ENCODE data around the gene FADD. TPM values are rescaled to one million over a fixed set of nuclear protein-coding genes. Genes with fewer than 3 reads are reported as not detected.

Gene FADD
- total RNA-seq, 1 donor from 2014 or later, result 18.9 TPM

DNA sequence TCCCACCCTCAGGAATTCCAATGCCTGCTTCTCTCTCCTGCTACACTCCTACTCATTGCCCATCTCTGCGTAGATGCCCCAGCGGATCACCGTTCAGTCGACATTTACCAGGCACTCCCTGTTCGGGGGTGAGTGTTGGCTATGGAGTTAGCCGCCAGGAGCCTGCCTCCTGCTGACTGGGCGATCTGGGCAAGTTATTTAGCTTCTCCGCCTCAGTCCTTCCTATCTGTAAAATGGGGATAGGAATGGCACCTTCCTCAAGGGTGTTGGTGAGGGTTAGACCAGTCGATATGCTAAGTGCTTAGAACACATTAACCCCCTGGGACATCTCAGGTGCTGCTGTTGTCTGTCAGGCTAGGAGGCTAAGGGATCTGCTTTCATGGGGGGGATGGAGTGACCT, 30.9 kb downstream of the FADD start:
- Mint-ChIP-seq H3K9me3 (no peaks in the 10 kb centered on the region), H3K4me1 (peaks cover 9% of the 10 kb centered on the region), H3K36me3 (no peaks in the 10 kb centered on the region), H3K27ac (peak overlapping the region; percentile 30), H3K27me3 (ENCODE audit: insufficient read depth, low read depth) (peaks cover 8% of the 10 kb centered on the region), H3K4me3 (no peak overlapping the region)
- H3K9ac ChIP-seq, result no peak overlapping the region
- no peak for DNase-seq (ENCODE audit: low spot score)
- H3K4me2 ChIP-seq, result no peak overlapping the region
- no peaks in the 10 kb centered on the region for H3K36me3 ChIP-seq
- no peaks in the 10 kb centered on the region for H3K79me2 ChIP-seq (ENCODE audit: low read depth)
- H4K20me1 ChIP-seq (ENCODE audit: low read depth), result no peaks in the 10 kb centered on the region
- H3K27me3 ChIP-seq, result no peaks in the 10 kb centered on the region
- no peak for TF ChIP-seq EZH2phosphoT487 (IDR thresholded peaks at IDR 0.05)
- TF ChIP-seq, protein P1, sequence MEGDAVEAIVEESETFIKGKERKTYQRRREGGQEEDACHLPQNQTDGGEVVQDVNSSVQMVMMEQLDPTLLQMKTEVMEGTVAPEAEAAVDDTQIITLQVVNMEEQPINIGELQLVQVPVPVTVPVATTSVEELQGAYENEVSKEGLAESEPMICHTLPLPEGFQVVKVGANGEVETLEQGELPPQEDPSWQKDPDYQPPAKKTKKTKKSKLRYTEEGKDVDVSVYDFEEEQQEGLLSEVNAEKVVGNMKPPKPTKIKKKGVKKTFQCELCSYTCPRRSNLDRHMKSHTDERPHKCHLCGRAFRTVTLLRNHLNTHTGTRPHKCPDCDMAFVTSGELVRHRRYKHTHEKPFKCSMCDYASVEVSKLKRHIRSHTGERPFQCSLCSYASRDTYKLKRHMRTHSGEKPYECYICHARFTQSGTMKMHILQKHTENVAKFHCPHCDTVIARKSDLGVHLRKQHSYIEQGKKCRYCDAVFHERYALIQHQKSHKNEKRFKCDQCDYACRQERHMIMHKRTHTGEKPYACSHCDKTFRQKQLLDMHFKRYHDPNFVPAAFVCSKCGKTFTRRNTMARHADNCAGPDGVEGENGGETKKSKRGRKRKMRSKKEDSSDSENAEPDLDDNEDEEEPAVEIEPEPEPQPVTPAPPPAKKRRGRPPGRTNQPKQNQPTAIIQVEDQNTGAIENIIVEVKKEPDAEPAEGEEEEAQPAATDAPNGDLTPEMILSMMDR (IDR thresholded peaks at IDR 0.05), result no peak
- no peak for TF ChIP-seq EZH2 (IDR thresholded peaks at IDR 0.05)
- no peaks in the 10 kb centered on the region for H3K4me1 ChIP-seq
- no peaks in the 10 kb centered on the region for H3F3A ChIP-seq (ENCODE audit: low read depth)
- H3K4me3 ChIP-seq, result no peak overlapping the region
- H3K27ac ChIP-seq, result no peak overlapping the region
- no peak overlapping the region for H2AFZ ChIP-seq (replicated peaks)
- no peaks in the 10 kb centered on the region for H3K9me3 ChIP-seq (ENCODE audit: low read depth)

DNA sequence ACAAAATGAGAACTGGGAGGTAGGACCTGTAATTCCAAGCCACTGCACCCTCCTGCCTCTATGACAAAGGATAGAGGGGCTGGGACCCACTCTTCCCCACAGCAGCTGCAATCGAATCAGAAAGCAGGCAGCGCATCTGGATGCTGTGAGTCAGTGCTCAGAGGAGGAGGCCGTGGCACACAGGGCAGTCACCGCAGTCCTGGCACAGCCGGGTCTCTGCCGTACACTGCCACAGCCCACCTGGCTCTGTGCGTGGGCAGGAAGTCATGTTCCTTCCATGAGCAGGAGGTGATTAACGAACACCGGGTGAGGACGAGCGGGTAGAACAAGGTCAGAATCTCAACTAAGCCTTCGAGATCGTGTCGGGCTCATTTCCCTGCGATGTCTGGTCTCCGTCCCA, 37.2 kb downstream of the FADD start:
- DNase-seq (ENCODE audit: low spot score), result no peak
- Histone ChIP-seq H3K9me3 (ENCODE audit: low read depth) (no peaks in the 10 kb centered on the region), H3F3A (ENCODE audit: low read depth) (no peaks in the 10 kb centered on the region), H3K36me3 (no peaks in the 10 kb centered on the region), H3K9ac (no peak overlapping the region), H2AFZ (replicated peaks) (no peak overlapping the region), H3K27me3 (no peaks in the 10 kb centered on the region), H3K4me3 (no peak overlapping the region), H4K20me1 (ENCODE audit: low read depth) (no peaks in the 10 kb centered on the region), H3K27ac (no peak overlapping the region), H3K4me1 (no peaks in the 10 kb centered on the region), H3K79me2 (ENCODE audit: low read depth) (no peaks in the 10 kb centered on the region), H3K4me2 (no peak overlapping the region)
- H3K4me3 Mint-ChIP-seq, result no peak overlapping the region
- no peak for TF ChIP-seq EZH2phosphoT487 (IDR thresholded peaks at IDR 0.05)
- TF ChIP-seq EZH2 (IDR thresholded peaks at IDR 0.05), result no peak
- TF ChIP-seq, protein P1 (IDR thresholded peaks at IDR 0.05), result no peak
- H3K36me3 Mint-ChIP-seq, result no peaks in the 10 kb centered on the region
- peaks cover 6% of the 10 kb centered on the region for H3K27me3 Mint-ChIP-seq (ENCODE audit: insufficient read depth, low read depth)
- no peaks in the 10 kb centered on the region for H3K9me3 Mint-ChIP-seq
- no peak overlapping the region for H3K27ac Mint-ChIP-seq
- H3K4me1 Mint-ChIP-seq, result peaks cover 1% of the 10 kb centered on the region

DNA sequence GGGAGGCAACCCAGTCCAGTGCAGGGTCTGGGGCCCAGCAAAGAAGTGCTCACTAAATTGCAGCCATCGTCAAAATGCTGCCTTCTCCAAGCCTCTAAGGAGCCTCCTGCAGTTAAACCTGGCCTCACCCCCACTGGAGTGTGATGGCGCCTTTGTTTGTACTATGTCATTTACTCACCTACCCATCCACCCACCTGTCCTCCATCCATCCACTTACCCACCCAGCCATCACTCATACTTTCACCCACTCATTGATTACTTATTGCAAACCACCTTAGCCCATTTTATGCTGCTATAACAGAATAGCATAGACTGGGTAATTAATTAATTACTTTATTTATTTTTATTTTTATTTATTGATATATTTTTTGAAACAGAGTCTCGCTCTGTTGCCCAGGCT, 38.6 kb downstream of the FADD start:
- H3K4me1 ChIP-seq, result no peaks in the 10 kb centered on the region
- no peak overlapping the region for H3K4me3 ChIP-seq
- no peaks in the 10 kb centered on the region for H3F3A ChIP-seq (ENCODE audit: low read depth)
- H3K27me3 Mint-ChIP-seq (ENCODE audit: insufficient read depth, low read depth), result peaks cover 12% of the 10 kb centered on the region
- no peak overlapping the region for H3K27ac ChIP-seq
- no peaks in the 10 kb centered on the region for H3K36me3 Mint-ChIP-seq
- H3K9ac ChIP-seq, result no peak overlapping the region
- no peak overlapping the region for H2AFZ ChIP-seq (replicated peaks)
- no peak overlapping the region for H3K4me3 Mint-ChIP-seq
- no peaks in the 10 kb centered on the region for H3K27me3 ChIP-seq
- no peaks in the 10 kb centered on the region for H4K20me1 ChIP-seq (ENCODE audit: low read depth)
- peaks cover 4% of the 10 kb centered on the region for H3K4me1 Mint-ChIP-seq
- DNase-seq (ENCODE audit: low spot score), result no peak
- no peaks in the 10 kb centered on the region for H3K9me3 ChIP-seq (ENCODE audit: low read depth)
- H3K27ac Mint-ChIP-seq, result peak overlapping the region; percentile 29
- H3K4me2 ChIP-seq, result no peak overlapping the region
- no peaks in the 10 kb centered on the region for H3K79me2 ChIP-seq (ENCODE audit: low read depth)
- H3K9me3 Mint-ChIP-seq, result no peaks in the 10 kb centered on the region
- TF ChIP-seq, protein P1 (IDR thresholded peaks at IDR 0.05), result no peak
- TF ChIP-seq EZH2 (IDR thresholded peaks at IDR 0.05) (no peak), EZH2phosphoT487 (IDR thresholded peaks at IDR 0.05) (no peak)
- H3K36me3 ChIP-seq, result no peaks in the 10 kb centered on the region
